ENCODE data around the gene SFTA2.
"Not testable (repeated sequence)": the region's sequence is repeated elsewhere in the genome, so short reads cannot be mapped to it uniquely, and the experiment has no call there.

SFTA2 gene

GRCh38 chr6:30912746-30913520 lies 19.0 kb downstream of the SFTA2 start:
- no peak for DNase-seq (ENCODE audit: low read depth, low spot score)

DNA sequence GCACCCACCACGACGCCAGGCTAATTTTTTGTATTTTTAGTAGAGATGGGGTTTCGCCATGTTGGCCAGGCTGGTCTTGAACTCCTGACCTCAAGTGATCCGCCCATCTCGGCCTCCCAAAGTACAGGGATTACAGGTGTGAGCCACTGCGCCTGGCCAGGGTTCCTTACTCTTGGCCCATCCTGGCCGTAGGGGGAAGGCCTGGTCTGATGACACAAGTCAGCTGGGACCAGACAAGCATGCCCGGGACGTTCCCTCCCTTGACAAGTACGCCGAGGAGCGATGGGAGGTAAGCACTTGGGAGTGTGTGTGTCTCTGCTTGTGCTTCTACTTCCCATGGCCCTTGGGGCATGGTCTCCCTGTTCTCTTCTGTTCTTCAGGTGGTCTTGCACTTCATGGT lies 21.5 kb downstream of the SFTA2 start:
- DNase-seq (ENCODE audit: low read depth, low spot score), result not testable (repeated sequence)

GRCh38 chr6:30908700-30909099 lies 23.3 kb downstream of the SFTA2 start:
- no peak for DNase-seq (ENCODE audit: low read depth, low spot score)

GRCh38 chr6:30907758-30908591 lies 24.0 kb downstream of the SFTA2 start, which contains the start of gene GTF2H4:
GTF2H4 (plus strand) TSS chr6:30908207.
- DNase-seq (ENCODE audit: low read depth, low spot score), result peak; percentile 99

DNA sequence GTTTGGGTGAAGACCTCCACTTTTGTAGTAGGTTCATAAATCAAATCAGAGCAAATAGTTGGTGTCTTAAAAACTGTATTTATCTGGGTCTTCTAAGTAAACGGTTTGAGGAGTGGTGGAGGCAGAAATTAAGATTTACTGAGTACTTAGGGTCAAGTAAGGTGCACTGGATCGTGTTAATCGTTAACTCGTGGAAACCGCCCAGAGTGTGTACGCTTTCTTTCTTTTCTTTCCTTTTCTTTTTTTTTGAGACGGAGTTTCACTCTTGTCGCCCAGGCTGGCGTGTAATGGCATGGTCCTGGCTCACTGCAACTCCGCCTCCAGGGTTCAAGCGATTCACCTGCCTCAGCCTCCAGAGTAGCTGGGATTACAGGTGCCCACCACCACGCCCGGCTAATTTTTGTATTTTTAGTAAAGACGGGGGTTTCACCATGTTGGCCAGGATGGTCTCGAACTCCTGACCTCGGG lies 24.6 kb downstream of the SFTA2 start:
- not testable (repeated sequence) for DNase-seq (ENCODE audit: low read depth, low spot score)

DNA sequence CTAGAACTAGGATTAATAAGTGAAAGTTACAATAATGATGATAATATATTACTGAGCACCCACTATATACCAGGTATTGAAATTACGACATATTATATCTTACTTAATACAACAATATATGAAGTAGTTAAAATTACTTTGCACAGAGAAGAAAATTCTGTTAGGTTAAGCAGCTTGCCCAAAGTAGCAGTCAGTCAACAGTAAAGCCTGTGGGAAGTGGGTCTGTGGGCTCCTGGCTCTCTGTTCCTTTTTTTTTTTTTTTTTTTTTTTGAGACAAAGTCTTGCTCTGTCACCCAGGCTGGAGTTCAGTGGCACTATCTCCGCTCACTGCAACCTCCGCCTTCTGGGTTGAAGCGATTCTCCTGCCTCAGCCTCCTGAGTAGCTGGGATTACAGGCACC lies 28.7 kb downstream of the SFTA2 start:
- DNase-seq (ENCODE audit: low read depth, low spot score), result no peak

GRCh38 chr6:30902709-30903108 lies 29.3 kb downstream of the SFTA2 start:
- DNase-seq (ENCODE audit: low read depth, low spot score), result no peak

DNA sequence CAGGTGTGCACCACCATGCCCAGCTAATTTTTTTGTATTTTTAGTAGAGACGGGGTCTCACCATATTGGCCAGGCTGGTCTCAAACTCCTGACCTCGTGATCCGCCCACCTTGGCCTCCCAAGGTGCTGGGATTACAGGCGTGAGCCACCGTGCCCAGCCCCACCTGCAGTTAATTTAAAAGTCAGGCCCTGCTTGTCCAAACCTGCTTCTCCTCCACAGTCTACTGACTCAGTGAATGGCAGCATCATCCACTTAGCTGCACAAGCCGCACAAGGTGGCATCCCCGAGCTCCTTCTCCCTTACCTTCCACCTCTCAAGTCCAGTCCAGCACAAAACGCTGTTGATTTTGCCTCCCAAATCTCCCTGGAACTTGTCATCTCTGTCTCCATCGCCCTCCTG lies 29.8 kb downstream of the SFTA2 start:
- not testable (repeated sequence) for DNase-seq (ENCODE audit: low read depth, low spot score)

- no peak for DNase-seq (ENCODE audit: low read depth, low spot score)
Observed at GRCh38 chr6:30901436-30901835, 30.5 kb downstream of the SFTA2 start.

- DNase-seq (ENCODE audit: low read depth, low spot score), result no peak
Observed at GRCh38 chr6:30900863-30901417, 31.0 kb downstream of the SFTA2 start.

- no peak for DNase-seq (ENCODE audit: low read depth, low spot score)
Observed at GRCh38 chr6:30898750-30899360, 33.1 kb downstream of the SFTA2 start.

- DNase-seq (ENCODE audit: low read depth, low spot score), result no peak
Observed at GRCh38 chr6:30897882-30898281, 34.1 kb downstream of the SFTA2 start.

GRCh38 chr6:30896541-30896940 lies 35.4 kb downstream of the SFTA2 start:
- DNase-seq (ENCODE audit: low read depth, low spot score), result no peak

GRCh38 chr6:30895343-30895742 lies 36.6 kb downstream of the SFTA2 start:
- no peak for DNase-seq (ENCODE audit: low read depth, low spot score)

DNA sequence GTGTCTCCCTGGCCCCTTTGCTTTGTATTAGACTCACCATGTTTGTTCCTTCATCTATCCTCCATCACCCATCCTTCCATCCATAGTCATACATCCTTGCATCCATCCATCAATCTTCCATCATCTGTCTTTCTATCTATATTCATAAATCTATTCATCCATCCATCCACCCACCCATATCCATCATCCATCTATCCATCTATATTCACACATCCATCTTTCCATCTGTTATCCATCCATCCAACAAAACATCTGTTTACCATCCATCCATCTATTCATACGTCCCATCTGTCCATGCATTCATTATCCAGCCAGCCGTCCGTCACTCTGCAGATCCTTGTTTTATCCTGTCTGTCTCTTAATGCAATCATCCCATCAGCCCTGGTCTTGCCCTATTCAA lies 37.0 kb downstream of the SFTA2 start:
- no peak for DNase-seq (ENCODE audit: low read depth, low spot score)

GRCh38 chr6:30894381-30894780 lies 37.6 kb downstream of the SFTA2 start:
- DNase-seq (ENCODE audit: low read depth, low spot score), result no peak

- no peak for DNase-seq (ENCODE audit: low read depth, low spot score)
Observed at GRCh38 chr6:30893666-30894065, 38.3 kb downstream of the SFTA2 start.

DNA sequence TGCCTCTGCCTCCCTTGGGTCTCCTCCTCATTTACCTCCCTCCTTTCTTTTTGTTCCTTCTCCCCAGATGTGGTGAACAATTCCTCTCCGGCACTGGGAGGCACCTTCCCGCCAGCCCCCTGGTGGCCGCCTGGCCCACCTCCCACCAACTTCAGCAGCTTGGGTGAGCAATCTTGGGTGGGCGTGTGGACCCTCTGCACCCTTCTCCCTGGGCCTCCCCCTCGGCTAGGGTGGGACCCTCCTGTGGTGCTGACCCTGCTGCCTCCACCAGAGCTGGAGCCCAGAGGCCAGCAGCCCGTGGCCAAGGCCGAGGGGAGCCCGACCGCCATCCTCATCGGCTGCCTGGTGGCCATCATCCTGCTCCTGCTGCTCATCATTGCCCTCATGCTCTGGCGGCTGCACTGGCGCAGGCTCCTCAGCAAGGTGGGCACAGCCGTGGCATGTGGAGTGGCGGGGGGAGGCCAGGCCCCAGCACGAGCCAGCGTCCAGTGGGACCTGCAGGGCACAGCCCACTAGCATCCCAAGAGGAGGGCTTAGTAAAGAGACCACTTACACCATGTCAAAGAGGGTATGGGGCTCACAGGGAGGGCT lies 38.9 kb downstream of the SFTA2 start:
- no peak for DNase-seq (ENCODE audit: low read depth, low spot score)

- no peak for DNase-seq (ENCODE audit: low read depth, low spot score)
Observed at GRCh38 chr6:30891816-30892538, 40.0 kb downstream of the SFTA2 start.

- no peak for DNase-seq (ENCODE audit: low read depth, low spot score)
Observed at GRCh38 chr6:30891450-30891723, 40.6 kb downstream of the SFTA2 start.

Data from astrocyte of the hippocampus (primary cell).